CD4-positive, alpha-beta T cell treated with Interleukin-1 beta for 1 hour (primary cell): Measurements from ENCODE around the gene GK.
"Not testable (repeated sequence)": the region's sequence is repeated elsewhere in the genome, so short reads cannot be mapped to it uniquely, and the experiment has no call there.

Experiments
- DNase-seq, 2 donors: peaks; one replicate each; pipeline ENCODE4 v3.0.0-alpha.2; 2020 to 2022

Gene GK

GRCh38 chrX:30653415-30654131, at the start of gene GK:
TSS of gene GK (plus strand) at chrX:30653423. CDS start at chrX:30653538, 115 bp downstream.
- DNase-seq: no peak

- no peak for DNase-seq
These were observed 46.1 kb upstream of the GK start for GRCh38 chrX:30607155-30607554.

DNA sequence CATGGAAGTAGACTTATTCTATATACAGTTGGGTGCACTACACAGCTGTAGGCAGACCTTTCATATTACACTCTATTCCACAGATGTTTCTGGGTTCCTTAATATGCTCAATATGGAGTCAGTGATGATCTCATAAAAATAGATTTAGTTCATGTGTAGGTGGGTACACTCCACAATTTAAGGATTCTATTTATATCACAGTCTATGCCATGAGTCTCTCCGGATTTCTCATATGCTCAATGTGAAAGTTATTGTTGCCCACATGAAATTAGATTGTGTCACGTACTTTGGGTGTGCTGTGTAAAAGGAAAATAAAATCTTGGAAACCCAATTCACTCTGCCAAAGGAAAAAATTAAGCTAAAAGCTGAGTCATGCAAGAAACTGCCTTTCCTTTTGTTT, 43.2 kb upstream of the GK start:
- DNase-seq: no peak

DNA sequence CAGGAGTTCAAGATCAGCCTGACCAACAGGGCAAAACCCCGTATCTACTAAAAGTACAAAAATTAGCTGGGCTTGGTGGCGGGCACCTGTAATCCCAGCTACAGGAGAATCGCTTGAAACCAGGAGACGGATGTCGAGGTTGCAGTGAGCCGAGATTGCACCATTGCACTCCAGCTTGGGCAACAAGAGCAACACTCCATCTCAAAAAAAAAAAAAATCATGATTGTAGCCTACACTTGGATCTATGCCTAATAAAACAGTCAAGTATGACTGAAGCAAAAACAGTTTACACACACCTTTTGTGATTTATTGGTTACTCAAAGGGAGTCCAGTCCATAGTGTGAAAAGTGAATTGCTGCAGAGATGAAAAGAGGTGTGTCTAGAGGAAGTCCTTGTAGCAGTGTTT, 41.0 kb upstream of the GK start:
- DNase-seq: no peak

- no peak for DNase-seq
These were observed 39.5 kb upstream of the GK start for GRCh38 chrX:30613721-30614120.

GRCh38 chrX:30615229-30615628, 38.0 kb upstream of the GK start:
- DNase-seq: no peak

GRCh38 chrX:30618160-30618765, 35.0 kb upstream of the GK start:
- DNase-seq: no peak

DNA sequence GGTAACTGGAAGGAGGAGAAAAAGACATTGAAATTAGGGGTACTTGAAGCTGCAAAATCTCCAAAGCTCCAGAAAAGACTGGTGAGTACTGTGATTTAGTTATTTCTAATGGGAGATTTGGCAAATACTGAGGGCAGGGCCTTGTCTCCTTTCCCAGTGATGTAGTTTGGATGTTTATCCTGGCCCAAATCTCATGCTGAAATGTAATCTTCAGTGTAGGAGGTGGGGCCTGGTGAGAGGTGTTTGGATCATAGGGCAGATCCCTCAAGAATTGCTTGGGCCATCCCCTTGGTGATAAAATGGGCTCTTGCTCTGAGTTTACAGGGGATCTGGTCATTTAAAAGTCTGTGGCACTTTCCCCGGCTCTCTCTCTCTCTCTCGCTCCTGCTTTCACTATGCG, 33.1 kb upstream of the GK start:
- no peak for DNase-seq

- peak in 1 of 2 donors; percentile 52 for DNase-seq
These were observed 32.1 kb upstream of the GK start for GRCh38 chrX:30620980-30621618.

DNA sequence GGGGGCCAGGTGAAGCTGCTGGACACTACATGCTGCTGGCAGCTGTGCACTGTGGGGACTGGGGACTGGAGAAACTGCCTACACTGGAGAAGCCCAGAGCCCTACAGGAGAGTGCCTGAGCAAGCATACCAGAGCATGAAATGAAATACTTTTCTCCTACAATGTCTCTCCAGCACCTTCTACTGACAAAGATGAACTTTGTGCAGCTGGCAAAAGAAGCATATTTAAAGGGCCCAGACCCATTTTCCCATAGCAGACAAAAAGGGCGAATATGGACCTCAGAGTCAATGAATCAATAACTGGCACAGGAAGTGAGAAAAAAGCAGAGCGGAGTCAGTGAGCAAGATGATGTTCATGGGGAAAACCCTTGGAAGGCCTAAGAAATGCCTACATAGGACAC, 30.9 kb upstream of the GK start:
- no peak for DNase-seq

DNA sequence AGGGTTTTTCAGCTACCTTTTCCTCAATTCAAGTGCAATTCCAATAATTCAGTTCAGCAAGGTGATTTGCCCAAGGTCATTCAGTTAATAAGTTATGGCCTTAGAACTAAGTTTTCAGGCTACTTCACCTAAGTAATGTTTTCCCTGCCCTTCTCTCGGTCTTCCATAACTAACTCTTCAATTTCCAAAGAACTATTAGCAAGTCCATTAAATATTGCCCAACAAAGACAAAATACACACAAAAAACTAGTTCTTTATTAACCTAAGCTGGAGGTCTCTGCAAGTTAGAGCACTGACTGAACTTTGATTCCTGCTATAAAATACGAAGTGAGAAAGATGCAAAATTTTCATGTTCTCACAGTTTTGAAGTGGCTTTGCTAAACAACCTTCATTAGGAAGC, 26.8 kb upstream of the GK start:
- DNase-seq: no peak

GRCh38 chrX:30627818-30628652, 25.2 kb upstream of the GK start:
- no peak for DNase-seq

DNA sequence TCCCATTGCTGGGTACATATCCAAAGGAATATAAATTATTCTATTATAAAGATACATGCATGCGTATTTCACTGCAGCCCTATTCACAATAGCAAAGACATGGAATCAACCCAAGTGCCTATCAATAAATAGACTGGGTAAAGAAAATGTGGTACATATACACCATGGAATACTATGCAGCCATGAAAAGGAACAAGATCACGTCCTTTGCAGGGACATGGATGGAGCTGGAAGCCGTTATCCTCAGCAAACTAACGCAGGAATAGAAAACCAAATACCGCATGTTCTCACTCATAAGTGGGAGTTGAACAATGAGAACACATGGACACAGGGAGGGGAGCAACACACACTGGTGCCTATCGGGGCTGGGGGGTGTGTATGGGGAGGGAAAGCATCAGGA, 19.2 kb upstream of the GK start:
- DNase-seq: not testable (repeated sequence)

- peak in 1 of 2 donors; percentile 17 for DNase-seq
These were observed 17.6 kb upstream of the GK start for GRCh38 chrX:30635630-30636029.

GRCh38 chrX:30637874-30638815, 15.1 kb upstream of the GK start:
- DNase-seq: no peak

DNA sequence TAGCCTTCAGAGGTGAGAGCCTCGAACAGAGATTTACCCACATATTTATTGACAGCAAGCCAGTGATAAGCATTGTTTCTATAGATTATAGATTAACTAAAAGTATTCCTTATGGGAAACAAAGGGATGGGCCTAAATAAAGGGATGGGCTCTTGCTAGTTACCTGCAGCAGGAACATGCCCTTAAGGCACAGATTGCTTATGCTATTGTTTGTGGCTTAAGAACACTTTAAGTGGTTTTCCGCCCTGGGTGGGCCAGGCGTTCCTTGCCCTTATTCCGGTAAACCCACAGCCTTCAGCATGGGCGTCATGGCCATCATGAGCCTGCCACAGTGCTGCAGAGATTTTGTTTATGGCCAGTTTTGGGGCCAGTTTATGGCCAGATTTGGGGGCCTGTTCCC, 13.5 kb upstream of the GK start:
- not testable (repeated sequence) for DNase-seq

DNA sequence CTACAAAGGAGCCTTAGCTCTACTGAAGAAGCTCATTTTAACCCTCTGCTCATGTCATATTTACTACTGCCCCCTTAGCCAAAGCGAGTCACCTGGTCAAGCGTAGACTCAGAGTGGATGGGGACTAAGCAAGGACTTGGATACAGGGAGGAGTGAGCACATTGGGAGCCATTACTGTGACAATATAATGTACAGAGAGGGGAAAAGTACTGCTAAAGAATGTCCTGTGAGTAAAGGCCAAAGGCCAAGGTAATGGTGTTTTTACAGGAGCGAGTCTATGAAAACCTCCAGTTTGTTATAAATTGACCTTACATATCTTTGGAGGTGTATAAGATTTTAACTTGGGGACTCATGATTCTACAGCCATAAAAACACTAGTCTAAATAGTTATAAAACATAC, 10.6 kb upstream of the GK start:
- no peak for DNase-seq

DNA sequence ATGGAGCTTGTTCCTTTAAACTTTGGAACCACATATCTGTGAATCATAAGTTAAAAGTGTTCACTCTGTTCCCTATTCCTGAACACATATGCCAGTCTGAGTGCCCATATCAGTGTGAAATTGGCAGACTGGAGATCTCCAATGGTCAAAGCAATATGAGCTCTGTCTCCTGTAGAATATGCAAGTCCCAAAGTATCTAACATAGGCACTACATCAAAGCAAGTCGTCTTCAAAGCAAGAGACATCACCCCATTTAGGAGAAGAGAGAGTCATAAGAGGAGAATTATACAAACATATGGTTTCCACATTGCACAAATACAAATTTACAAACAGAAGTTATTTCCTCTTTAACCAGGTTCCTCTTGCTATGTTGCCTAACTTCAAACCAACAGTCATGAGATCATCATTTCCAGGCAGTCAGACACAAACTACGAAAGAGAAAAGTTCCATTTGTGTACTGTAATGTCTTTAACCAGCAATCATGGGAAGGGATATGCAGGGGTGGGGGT, 9.9 kb upstream of the GK start:
- DNase-seq: no peak

- peak in 1 of 2 donors; percentile 32 for DNase-seq
These were observed 3.4 kb upstream of the GK start for GRCh38 chrX:30649859-30650258.

DNA sequence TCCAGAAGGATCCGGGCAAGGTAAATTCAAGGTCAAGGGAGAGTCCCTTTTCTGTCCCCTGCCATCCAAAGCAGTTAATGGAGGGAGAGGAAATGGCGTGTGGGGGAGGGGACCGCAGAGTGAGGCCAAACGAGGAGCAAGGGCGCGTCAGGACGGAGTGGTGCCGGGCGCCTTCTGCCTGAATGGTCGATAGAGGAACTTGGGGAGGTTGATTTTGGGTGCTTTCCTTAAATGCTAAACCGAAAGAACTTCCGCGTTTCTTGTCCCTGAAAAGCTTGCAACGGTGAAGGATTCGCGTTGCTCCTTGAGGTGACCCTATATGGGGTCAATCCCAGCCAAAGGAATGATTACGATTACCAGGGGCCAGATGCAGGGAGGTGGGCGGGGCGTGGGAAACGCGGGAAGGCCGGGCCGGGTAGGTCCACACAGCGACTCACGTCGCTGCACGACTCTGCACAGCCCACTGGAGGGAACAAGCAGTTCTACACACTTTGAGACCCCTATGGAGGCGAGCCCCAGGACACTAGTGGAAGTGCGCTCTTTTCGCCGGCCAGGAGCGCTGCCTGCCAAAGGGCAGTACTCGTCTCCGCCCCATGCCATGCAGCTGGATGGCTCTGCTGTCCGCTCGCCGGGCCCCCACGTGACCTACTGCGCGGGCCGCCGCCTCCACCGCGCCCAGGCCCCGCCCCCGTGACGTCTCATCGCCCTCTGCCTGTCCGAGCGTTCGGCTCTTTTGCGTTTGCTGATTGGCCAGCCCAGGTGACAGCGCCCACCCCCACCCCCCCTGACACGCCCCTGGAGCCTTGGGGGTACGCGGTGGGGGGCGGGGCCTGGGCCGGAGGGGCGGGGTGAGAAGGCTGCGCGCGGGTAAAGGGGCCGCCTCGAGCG, 452 bp upstream of the GK start:
- DNase-seq: peak; percentile 91 to 93

- not testable (repeated sequence) for DNase-seq
These were observed 1.2 kb downstream of the GK start for GRCh38 chrX:30654386-30654785.
